Common myeloid progenitor, CD34-positive (primary cell): ENCODE results near the gene BIVM. TPM values are rescaled to one million over a fixed set of nuclear protein-coding genes. Genes with fewer than 3 reads are reported as not detected.
A peak's percentile ranks its signal among the peaks of the same experiment; 100 is the strongest.

Source experiments
- CTCF ChIA-PET: fragments of 350-600 bp; sonication (Branson Sonifier 250); formaldehyde crosslinking; loops from one replicate; lab custom pipeline; 2021; ENCODE audit warnings: antibody characterized with exemption; lab: Charles Lee
- POLR2A ChIA-PET: fragments of 350-600 bp; sonication (Branson Sonifier 250); formaldehyde crosslinking; loops from one replicate; lab custom pipeline; 2021; ENCODE audit warnings: antibody characterized with exemption; lab: Charles Lee
- DNase-seq, 3 donors: peaks; one replicate each; pipeline versions ENCODE4 v3.0.0 to v3.0.0-alpha.2; 2013
- H3K27ac ChIP-seq, 2 experiments: 1 replicate in 1 of 2; 2 replicates in 1 of 2; pipeline ENCODE4 v1.7.0; 2013; ENCODE audit warnings: inconsistent platforms in 2 of 2, low read length in 2 of 2, mild to moderate bottlenecking in 2 of 2, low read depth in 1 of 2, moderate library complexity in 1 of 2; ENCODE audit not compliant: severe bottlenecking in 2 of 2, insufficient read depth in 1 of 2, poor library complexity in 1 of 2
- H3K27me3 ChIP-seq, 5 experiments: replicated peaks in 2 of 5; 1 replicate in 3 of 5; 2 replicates in 2 of 5; pipeline versions ENCODE4 v1.6.1 to v1.7.0; 2013; ENCODE audit warnings: low read length in 4 of 5, mild to moderate bottlenecking in 2 of 5, moderate library complexity in 2 of 5, inconsistent platforms in 1 of 5; ENCODE audit not compliant: insufficient read depth in 5 of 5, control insufficient read depth in 4 of 5
- H3K36me3 ChIP-seq, 4 experiments: 1 replicate in 2 of 4; 2 replicates in 2 of 4; pipeline versions ENCODE4 v1.6.1 to v1.7.0; 2013; ENCODE audit warnings: low read length in 3 of 4, control low read depth in 1 of 4, mild to moderate bottlenecking in 1 of 4; ENCODE audit not compliant: control insufficient read depth in 4 of 4, insufficient read depth in 4 of 4
- H3K4me1 ChIP-seq, 4 experiments: 1 replicate in 3 of 4; 2 replicates in 1 of 4; pipeline versions ENCODE4 v1.6.1 to v1.7.1; 2013; ENCODE audit warnings: low read length in 3 of 4, mild to moderate bottlenecking in 3 of 4, control low read depth in 1 of 4, inconsistent platforms in 1 of 4, moderate library complexity in 1 of 4; ENCODE audit not compliant: control insufficient read depth in 4 of 4, insufficient read depth in 4 of 4; ENCODE audit errors: control extremely low read depth in 1 of 4
- H3K4me3 ChIP-seq, 7 experiments: 1 replicate in 4 of 7; 2 replicates in 3 of 7; pipeline versions ENCODE4 v1.5.1 to v1.7.0; 2013; ENCODE audit warnings: mild to moderate bottlenecking in 7 of 7, low read length in 6 of 7, moderate library complexity in 6 of 7, inconsistent platforms in 2 of 7, low read depth in 2 of 7, control low read depth in 1 of 7; ENCODE audit not compliant: insufficient read depth in 4 of 7, control insufficient read depth in 1 of 7; ENCODE audit errors: extremely low read depth in 1 of 7
- H3K9me3 ChIP-seq, 5 experiments: 1 replicate in 4 of 5; 2 replicates in 1 of 5; pipeline versions ENCODE4 v1.6.1 to v1.7.1; 2013; ENCODE audit warnings: low read length in 4 of 5, mild to moderate bottlenecking in 2 of 5, inconsistent platforms in 1 of 5, low read depth in 1 of 5, moderate library complexity in 1 of 5; ENCODE audit not compliant: control insufficient read depth in 4 of 5, insufficient read depth in 2 of 5; ENCODE audit errors: control extremely low read depth in 1 of 5
- WGBS: methylation state at CpG from one replicate; pipeline ENCODE4 v1.1.5; 2013; ENCODE audit not compliant: insufficient coverage; 5-methylcytosine and 5-hydroxymethylcytosine counted together
- polyA plus RNA-seq: library from polyadenylated mRNA; unstranded; fragments of 120-200 nt; gene quantifications from one replicate; pipeline ENCODE4 v1.2.1, GENCODE V29; 2013

Gene BIVM
- 53.4 TPM for polyA plus RNA-seq

- peak; percentile 77 to 90 (median 89) for DNase-seq
- POLR2A ChIA-PET = interaction anchor here (1.1 to 2.4 kb wide), 2 partner anchors 19 to 25 kb away, joined by 4 to 15 read pairs; partner anchors contain the start of gene TEX30
- peaks cover 0 to 5% (median under 1%) of the 10 kb centered on the region in 4 experiments for H3K36me3 ChIP-seq
- no peaks in the 10 kb centered on the region for H3K27me3 ChIP-seq
- H3K4me3 ChIP-seq = peak within 1 kb of the TSS; percentile 67 to 97 (median 85)
- H3K4me1 ChIP-seq = peaks cover 12 to 45% (median 29%) of the 10 kb centered on the region in 4 experiments
- peak within 1 kb of the TSS in 1 of 2 experiments; percentile 49 for H3K27ac ChIP-seq
- CTCF ChIA-PET = interaction anchor here (1.1 to 7.8 kb wide), 9 partner anchors 14 to 219 kb away, joined by 3 to 77 read pairs (median 6); partner anchors contain the start of genes ERCC5 and TEX30
- WGBS = 0% methylated on average over 72 of the region's 72 CpGs
- H3K9me3 ChIP-seq = no peaks in the 10 kb centered on the region
Observed at GRCh38 chr13:102798581-102799425, at the start of gene BIVM, which contains the start of gene POGLUT2. BIVM (plus strand) TSS chr13:102799119; CDS start chr13:102807268, 8,149 bp downstream. POGLUT2 (minus strand) TSS chr13:102798976; CDS start chr13:102798670, 306 bp downstream.

GRCh38 chr13:102751886-102752285 lies 47.0 kb upstream of the BIVM start:
- POLR2A ChIA-PET = no interaction called here

GRCh38 chr13:102757006-102757405 lies 41.9 kb upstream of the BIVM start:
- Histone ChIP-seq H3K36me3 (no peaks in the 10 kb centered on the region), H3K27me3 (no peaks in the 10 kb centered on the region), H3K27ac (no peak overlapping the region), H3K9me3 (peaks cover 0 to 3% (median 0%) of the 10 kb centered on the region in 5 experiments), H3K4me1 (no peaks in the 10 kb centered on the region), H3K4me3 (no peak overlapping the region)
- DNase-seq = no peak
- ChIA-PET CTCF (no interaction called here), POLR2A (no interaction called here)
- no CpG with 5 or more reads among the region's 1 CpG for WGBS

More at GRCh38 chr13:102751886-102752285, 47.0 kb upstream of the BIVM start:
- Histone ChIP-seq H3K27me3 (no peaks in the 10 kb centered on the region), H3K9me3 (peaks cover 0 to 5% (median 2%) of the 10 kb centered on the region in 5 experiments), H3K36me3 (no peaks in the 10 kb centered on the region), H3K4me1 (no peaks in the 10 kb centered on the region), H3K27ac (no peak overlapping the region), H3K4me3 (no peak overlapping the region)
- DNase-seq = no peak
- CTCF ChIA-PET = no interaction called here
- WGBS = 100% methylated on average over 2 of the region's 3 CpGs

- no peak for DNase-seq
- Histone ChIP-seq H3K4me1 (no peaks in the 10 kb centered on the region), H3K27ac (no peak overlapping the region), H3K27me3 (no peaks in the 10 kb centered on the region), H3K36me3 (no peaks in the 10 kb centered on the region), H3K4me3 (no peak overlapping the region), H3K9me3 (no peaks in the 10 kb centered on the region)
- ChIA-PET POLR2A (interaction anchor here (1.3 kb wide), 1 partner anchor 18 kb away, joined by 3 read pairs; no protein-coding TSS in a partner anchor), CTCF (no interaction called here)
- 100% methylated on average over 1 of the region's 2 CpGs for WGBS
Observed at GRCh38 chr13:102758842-102759241, 40.1 kb upstream of the BIVM start.

GRCh38 chr13:102761071-102761470 lies 37.8 kb upstream of the BIVM start:
- peaks cover 0 to 6% (median 3%) of the 10 kb centered on the region in 4 experiments for H3K36me3 ChIP-seq
- no peak overlapping the region for H3K4me3 ChIP-seq
- CTCF ChIA-PET = interaction anchor here (1.4 kb wide), 1 partner anchor 10 kb away, joined by 3 read pairs; no protein-coding TSS in a partner anchor
- no peaks in the 10 kb centered on the region for H3K27me3 ChIP-seq
- no CpG with 5 or more reads among the region's 1 CpG for WGBS
- H3K4me1 ChIP-seq = no peaks in the 10 kb centered on the region
- H3K9me3 ChIP-seq = no peaks in the 10 kb centered on the region
- no peak overlapping the region for H3K27ac ChIP-seq
- POLR2A ChIA-PET = no interaction called here
- no peak for DNase-seq

- DNase-seq = no peak
- Histone ChIP-seq H3K27me3 (no peaks in the 10 kb centered on the region), H3K27ac (no peak overlapping the region), H3K4me3 (no peak overlapping the region), H3K9me3 (no peaks in the 10 kb centered on the region), H3K4me1 (no peaks in the 10 kb centered on the region), H3K36me3 (peaks cover 0 to 19% (median 11%) of the 10 kb centered on the region in 4 experiments)
- CTCF ChIA-PET = no interaction called here
- POLR2A ChIA-PET = no interaction called here
- 100% methylated on average over 1 of the region's 1 CpG for WGBS
Observed at GRCh38 chr13:102763741-102764140, 35.2 kb upstream of the BIVM start.
